ENCODE results near the gene PACRG. TPM values are rescaled to one million over a fixed set of nuclear protein-coding genes. Genes with fewer than 3 reads are reported as not detected.

PACRG gene
- total and polyA plus RNA-seq, 2 donors (not counting 3 experiments of a cell fraction or from before 2014, with no cell fraction given): 0.08 TPM; not detected in 1

- Histone ChIP-seq H3K36me3 (ENCODE audit: control insufficient read depth in 2 of 2, extremely low read depth in 1 of 2, insufficient read depth in 2 of 2, low read length in 2 of 2) (no peaks in the 10 kb centered on the region), H4K20me1 (replicated peaks; ENCODE audit: control insufficient read depth, extremely low read depth, insufficient read depth, low read length) (no peaks in the 10 kb centered on the region), H3K9ac (replicated peaks; ENCODE audit: extremely low read depth, insufficient read depth, low read length) (no peak overlapping the region), H3K4me3 (replicated peaks in 1 of 3; ENCODE audit: insufficient read depth in 1 of 3, low read depth in 1 of 3, low read length in 3 of 3) (no peak overlapping the region), H3K27me3 (ENCODE audit: control insufficient read depth in 2 of 2, insufficient read depth in 2 of 2, low read length in 2 of 2) (no peaks in the 10 kb centered on the region), H2AFZ (ENCODE audit: low read depth, low read length) (no peak overlapping the region), H3K79me2 (ENCODE audit: control insufficient read depth, insufficient read depth, low read length) (no peaks in the 10 kb centered on the region), H3K4me1 (ENCODE audit: control insufficient read depth, extremely low read depth, insufficient read depth, low read length) (no peaks in the 10 kb centered on the region), H3K27ac (ENCODE audit: insufficient read depth, low read depth, low read length) (no peak overlapping the region), H3K9me3 (replicated peaks; ENCODE audit: control insufficient read depth, insufficient read depth, low read length) (no peaks in the 10 kb centered on the region), H3K9me1 (replicated peaks; ENCODE audit: control insufficient read depth, extremely low read depth, insufficient read depth, low read length) (no peaks in the 10 kb centered on the region), H3K4me2 (ENCODE audit: insufficient read depth, low read length) (no peak overlapping the region)
- TF ChIP-seq POLR2A (IDR thresholded peaks at IDR 0.05; ENCODE audit: low read depth, low read length) (no peak), JUN (IDR thresholded peaks at IDR 0.05; ENCODE audit: borderline replicate concordance, insufficient read depth, insufficient read length, low read depth) (no peak), EZH2 (IDR thresholded peaks at IDR 0.05; ENCODE audit: borderline replicate concordance, low read depth, low read length, severe bottlenecking) (no peak), CTCF (IDR thresholded peaks at IDR 0.05; ENCODE audit: extremely low read depth in 1 of 2, insufficient read depth in 1 of 2, low read depth in 1 of 2, low read length in 2 of 2) (no peak), POLR2AphosphoS5 (IDR thresholded peaks at IDR 0.05; ENCODE audit: insufficient read depth, low read depth, low read length) (no peak), GATA2 (IDR thresholded peaks at IDR 0.05; ENCODE audit: insufficient read depth, insufficient read length, low read depth, low read length) (no peak), MAX (IDR thresholded peaks at IDR 0.05; ENCODE audit: insufficient read depth, insufficient read length) (no peak), FOS (IDR thresholded peaks at IDR 0.05; ENCODE audit: borderline replicate concordance, insufficient read depth, low read length) (no peak), MYC (IDR thresholded peaks at IDR 0.05; ENCODE audit: low read depth, low read length) (no peak)
- DNase-seq (ENCODE audit: low read depth, low spot score): no peak
- FAIRE-seq: no peak
- intact Hi-C loops (cut with micrococcal nuclease): loop anchor here (10.0 kb wide), 1 partner anchor 401 kb away; no protein-coding TSS in a partner anchor
- no TSS peak for BruUV-seq (replicated peaks)
- CTCF ChIA-PET: interaction anchor here (0.9 to 1.0 kb wide), 2 partner anchors 10 to 13 kb away, joined by 3 read pairs; no protein-coding TSS in a partner anchor
- POLR2A ChIA-PET: no interaction called here
- dilution Hi-C loops (cut with MboI; ENCODE audit: extremely low pct_ligation_motif_present, low sequenced_read_pairs): no loop called here
Measured at GRCh38 chr6:163183806-163184205, 456.0 kb downstream of the PACRG start.
